NCI-H345 treated with DMSO at 0.1 percent for 48 hours (cell line): ENCODE measurements around the gene SLC15A3.
A peak's percentile ranks its signal among the peaks of the same experiment; 100 is the strongest.

ENCODE experiments used
- DNase-seq: peaks from one replicate; lab custom pipeline; 2025; ENCODE audit not compliant: unreplicated experiment; lab: John Stamatoyannopoulos, UW

SLC15A3 gene

GRCh38 chr11:60932605-60933356 is 19.2 kb downstream of the SLC15A3 start:
- no peak for DNase-seq

- no peak for DNase-seq
These were observed 20.1 kb downstream of the SLC15A3 start for GRCh38 chr11:60931917-60932316.

- no peak for DNase-seq
These were observed 21.6 kb downstream of the SLC15A3 start for GRCh38 chr11:60930394-60930793.

DNA sequence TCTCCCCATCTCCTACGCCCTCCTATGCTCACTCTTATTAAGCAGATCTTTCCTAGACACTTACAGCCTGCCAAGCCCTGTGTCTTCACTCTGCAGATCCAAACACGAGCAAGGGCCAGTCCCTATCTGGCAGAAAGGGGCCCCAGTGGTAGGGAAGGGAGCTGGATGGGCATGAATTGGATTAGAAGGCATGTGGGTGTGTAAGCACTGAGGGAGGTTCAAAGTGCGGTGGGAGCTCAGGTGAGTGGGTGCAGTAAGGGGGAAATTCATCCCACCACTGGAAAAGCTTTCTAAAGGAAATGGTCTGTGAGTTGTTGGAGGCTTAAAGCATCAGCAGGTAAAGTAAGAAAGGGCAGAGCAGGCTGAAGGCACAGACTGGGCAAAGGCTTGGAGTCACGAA is 22.2 kb downstream of the SLC15A3 start:
- DNase-seq = no peak

DNA sequence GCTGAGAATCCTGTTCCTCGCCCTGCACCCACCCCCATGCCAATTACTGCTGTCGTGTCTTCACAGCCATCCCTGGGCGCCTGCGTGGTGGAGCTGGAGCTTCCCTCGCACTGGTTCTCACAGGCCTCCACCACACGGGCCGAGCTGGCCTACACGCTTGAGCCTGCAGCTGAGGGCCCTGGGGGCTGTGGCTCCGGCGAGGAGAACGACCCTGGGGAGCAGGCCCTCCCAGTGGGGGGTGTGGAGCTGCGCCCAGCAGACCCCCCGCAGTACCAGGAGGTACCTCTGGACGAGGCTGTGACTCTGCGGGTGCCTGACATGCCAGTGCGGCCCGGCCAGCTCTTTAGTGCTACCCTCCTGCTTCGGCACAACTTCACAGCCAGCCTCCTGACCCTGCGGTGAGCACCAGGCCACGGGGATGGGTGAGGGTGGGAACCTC is 23.4 kb downstream of the SLC15A3 start:
- no peak for DNase-seq

DNA sequence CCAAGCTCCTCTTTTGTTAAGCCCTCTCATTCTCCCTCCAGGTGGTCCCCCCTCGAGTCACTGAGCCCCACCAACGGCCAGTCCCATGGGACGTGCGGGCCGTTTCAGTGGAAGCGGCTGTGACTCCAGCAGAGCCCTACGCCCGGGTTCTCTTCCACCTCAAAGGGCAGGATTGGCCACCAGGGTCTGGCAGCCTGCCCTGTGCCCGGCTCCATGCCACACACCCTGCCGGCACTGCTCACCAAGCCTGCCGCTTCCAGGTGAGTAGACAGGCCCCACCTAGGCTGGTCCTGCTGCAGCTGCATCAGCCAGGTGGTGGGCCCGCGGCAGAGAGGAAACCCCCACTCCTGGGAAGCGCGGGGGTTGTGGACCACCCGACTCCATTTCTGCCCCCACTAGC is 24.4 kb downstream of the SLC15A3 start:
- no peak for DNase-seq

DNA sequence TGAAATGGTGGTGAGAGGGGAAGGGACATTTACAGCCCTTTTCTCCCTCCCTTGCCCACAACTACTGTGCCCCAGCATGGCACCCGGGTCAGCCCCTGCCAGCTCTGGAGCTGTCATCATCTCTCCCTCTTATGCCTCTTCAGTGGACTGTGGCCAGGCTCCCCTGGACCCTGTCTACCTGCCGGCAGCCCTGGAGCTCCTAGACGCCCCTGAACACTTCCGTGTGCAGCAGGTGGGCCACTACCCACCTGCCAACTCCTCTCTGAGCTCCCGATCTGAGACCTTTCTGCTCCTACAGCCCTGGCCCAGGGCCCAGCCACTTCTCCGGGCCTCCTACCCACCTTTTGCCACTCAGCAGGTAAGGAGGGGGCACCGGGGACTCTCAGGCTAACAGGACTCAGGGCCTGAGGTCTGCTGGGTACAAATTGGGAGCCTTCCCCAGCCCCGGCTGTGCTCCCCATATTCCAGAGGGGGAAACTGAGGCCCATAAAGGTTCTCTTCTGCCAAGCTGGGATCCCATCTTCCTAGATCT is 24.8 kb downstream of the SLC15A3 start:
- no peak for DNase-seq

GRCh38 chr11:60926500-60926899 is 25.5 kb downstream of the SLC15A3 start:
- no peak for DNase-seq

- no peak for DNase-seq
These were observed 26.1 kb downstream of the SLC15A3 start for GRCh38 chr11:60925868-60926267.

DNA sequence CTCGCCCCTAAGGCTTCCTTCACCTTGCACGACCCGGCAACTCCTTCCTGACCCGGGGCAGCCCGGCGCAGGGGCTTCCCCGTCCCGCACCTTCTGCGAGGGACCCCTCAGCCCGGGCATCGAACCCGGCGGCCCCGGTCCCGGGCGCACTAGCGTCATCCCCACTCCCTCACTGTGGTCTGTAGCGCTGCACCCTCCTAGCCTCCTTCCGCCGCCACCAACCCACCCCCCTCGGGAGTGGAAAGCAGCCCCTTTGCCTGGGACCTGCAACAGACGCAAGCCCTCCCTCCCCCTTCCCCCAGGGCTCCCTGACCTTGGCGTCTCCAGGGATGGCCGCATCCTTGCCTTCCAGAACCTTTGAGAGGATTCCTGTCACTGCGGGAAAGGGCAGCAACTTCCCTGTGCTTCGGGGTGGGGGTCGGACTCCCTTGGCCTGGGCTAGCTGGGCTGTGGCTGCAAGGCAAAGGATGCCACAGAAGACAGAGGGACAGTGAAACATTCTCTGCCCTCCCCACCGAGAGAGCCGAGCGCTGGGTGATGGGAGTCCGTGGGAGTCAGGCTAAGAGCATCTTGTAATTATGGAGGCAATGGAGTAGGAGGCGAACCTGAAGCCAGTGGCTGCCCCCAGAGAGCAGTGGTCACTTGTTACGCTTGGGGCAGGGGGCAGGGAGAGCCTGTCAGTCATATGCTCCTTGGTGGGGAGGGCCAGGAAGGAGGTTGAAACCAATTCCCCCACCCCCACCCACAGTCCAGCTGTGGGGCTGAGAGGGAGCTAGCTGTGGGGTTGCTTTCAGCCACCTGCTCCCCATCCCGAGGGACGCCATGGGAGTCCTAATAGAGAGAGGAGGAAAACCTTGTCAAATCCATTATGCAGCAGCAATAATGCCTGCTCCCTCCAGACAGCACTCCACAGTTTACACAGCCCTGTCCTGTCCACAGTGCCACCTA is 26.8 kb downstream of the SLC15A3 start:
- peak; percentile 9 for DNase-seq

DNA sequence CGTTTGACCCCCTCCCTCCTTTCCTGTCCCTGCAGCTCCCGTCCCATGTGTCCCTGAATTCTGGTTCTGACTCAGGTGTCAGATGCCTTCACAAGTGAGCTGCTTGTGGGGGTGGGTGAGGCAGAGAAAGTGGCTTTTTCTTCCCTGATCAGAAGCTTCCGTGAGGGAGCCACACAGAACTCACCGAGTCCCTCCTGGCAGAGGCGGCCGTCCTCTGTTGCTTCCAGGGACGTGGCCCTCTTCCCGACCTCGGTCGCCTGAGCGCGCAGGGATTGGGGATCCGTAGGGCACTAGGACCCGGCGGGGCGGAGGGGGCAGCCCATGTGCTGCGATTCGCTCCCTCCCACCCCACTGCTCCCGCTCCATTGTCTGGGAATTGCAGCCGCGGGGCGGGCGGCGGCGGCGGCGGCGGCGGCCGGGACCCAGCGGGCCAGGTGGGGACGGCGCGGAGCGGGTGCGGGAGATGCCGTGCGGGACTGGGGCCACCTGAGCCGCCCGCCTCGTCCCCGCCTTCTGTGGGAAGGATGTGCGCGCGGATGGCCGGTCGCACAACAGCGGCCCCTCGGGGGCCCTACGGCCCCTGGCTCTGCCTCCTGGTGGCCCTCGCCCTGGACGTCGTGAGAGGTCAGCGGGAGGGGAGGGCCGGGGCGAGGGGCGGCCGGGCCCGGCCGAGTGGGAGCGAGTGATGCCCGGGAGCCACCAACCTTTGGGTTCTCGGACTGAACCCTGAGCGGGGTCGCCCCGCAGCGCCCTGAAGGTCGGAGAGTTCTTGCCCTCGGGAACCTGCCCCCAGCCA is 27.7 kb downstream of the SLC15A3 start, which contains the start of gene TMEM132A:
Gene TMEM132A (plus strand): TSS at position 351 of the 796 bp plus-strand sequence. CDS start 174 bp downstream, at position 525.
- peak; percentile 19 for DNase-seq

- DNase-seq = no peak
These were observed 28.2 kb downstream of the SLC15A3 start for GRCh38 chr11:60923800-60924109.

DNA sequence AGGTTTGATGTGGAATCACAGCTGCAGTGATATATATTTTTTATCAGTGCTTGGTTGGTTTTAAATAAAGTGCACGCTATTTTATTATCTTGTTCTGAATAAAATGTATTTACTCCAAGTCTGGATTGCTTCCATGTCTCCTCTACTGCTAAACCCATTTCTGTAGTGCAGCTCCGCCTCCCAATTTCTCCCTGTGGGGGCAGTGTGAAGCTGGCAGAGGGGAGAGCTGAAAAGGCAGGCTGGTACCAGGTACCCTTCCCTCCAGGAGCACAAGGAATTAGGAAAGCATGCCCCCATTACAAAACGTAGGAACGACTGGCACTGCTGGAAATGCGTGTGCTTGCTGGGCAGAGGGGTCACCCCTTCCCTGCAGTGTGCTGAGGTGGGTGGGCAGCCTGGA is 28.6 kb downstream of the SLC15A3 start:
- no peak for DNase-seq

- DNase-seq = no peak
These were observed 29.1 kb downstream of the SLC15A3 start for GRCh38 chr11:60922906-60923305.

DNA sequence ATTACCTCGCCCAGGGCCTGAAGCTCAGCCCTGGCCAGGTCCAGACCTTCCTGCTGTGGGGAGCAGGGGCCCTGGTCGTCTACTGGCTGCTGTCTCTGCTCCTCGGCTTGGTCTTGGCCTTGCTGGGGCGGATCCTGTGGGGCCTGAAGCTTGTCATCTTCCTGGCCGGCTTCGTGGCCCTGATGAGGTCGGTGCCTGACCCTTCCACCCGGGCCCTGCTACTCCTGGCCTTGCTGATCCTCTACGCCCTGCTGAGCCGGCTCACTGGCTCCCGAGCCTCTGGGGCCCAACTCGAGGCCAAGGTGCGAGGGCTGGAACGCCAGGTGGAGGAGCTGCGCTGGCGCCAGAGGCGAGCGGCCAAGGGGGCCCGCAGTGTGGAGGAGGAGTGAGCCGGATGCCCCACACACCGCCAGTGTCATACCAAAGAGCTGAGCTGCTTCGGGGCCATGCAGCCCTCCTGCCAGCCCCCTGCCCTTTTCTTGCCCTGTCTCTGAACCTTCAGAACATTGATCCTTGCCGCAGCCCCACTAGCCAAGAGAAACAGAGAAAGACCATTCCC is 30.1 kb downstream of the SLC15A3 start:
- DNase-seq = no peak

DNA sequence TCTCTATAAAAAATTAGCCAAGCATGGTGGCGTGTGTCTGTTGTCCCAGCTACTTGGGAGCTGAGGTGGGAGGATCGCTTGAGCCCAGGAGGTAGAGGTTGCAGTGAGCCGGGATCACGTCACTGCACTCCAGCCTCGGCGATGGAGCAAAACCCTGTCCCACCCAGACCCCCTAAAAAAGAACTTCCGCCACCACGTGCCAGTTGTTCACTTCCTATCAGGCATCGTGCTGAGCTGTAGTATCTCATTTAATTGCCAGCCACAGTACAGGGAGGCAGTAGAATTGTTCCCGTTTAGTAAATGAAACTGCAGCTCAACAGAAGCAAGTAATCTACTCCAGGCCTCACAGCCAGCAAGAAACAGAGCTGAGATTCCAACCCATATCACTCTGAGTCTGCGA is 30.7 kb downstream of the SLC15A3 start:
- no peak for DNase-seq

- DNase-seq = no peak
These were observed 32.0 kb downstream of the SLC15A3 start for GRCh38 chr11:60919956-60920355.

- DNase-seq = no peak
These were observed 32.7 kb downstream of the SLC15A3 start for GRCh38 chr11:60919320-60919719.

GRCh38 chr11:60918939-60919265 is 33.1 kb downstream of the SLC15A3 start:
- DNase-seq = no peak

DNA sequence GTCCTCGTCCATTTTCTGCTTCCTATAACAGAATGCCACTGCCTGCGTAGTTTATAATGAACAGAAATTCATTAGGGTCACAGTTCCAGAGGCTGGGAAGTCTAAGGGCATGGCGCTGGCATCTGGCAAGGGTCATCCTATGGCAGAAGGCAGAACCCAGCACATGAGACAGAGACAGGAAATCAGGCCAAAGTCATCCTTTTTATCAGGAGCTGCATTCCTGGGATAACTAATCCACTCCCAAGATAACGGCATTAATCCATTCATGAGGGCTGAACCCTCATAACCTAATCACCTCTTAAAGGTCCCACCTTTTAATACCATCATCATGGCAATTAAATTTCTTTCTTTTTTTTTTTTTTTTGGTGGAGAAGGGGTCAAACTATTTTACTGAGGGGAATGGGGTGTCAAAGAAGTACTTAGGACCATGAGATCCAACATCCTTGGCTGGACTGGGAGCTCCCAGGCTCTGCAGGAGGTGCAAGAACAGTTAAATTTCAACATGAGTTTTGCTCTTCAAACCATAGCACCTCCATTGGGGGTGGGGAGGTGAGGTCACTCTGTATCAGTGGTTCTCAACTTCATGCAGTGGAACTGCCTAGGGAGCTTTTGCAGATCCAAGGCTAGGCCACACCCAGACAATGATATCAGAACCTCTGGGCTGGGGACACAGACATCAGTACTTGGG is 33.6 kb downstream of the SLC15A3 start:
- no peak for DNase-seq
